ENCODE results near the gene SERPINH1. TPM values are rescaled to one million over a fixed set of nuclear protein-coding genes. Genes with fewer than 3 reads are reported as not detected.
A peak's percentile ranks its signal among the peaks of the same experiment; 100 is the strongest.

The SERPINH1 gene
- total and polyA plus RNA-seq, 4 donors: 112 to 585 (median 287) TPM

DNA sequence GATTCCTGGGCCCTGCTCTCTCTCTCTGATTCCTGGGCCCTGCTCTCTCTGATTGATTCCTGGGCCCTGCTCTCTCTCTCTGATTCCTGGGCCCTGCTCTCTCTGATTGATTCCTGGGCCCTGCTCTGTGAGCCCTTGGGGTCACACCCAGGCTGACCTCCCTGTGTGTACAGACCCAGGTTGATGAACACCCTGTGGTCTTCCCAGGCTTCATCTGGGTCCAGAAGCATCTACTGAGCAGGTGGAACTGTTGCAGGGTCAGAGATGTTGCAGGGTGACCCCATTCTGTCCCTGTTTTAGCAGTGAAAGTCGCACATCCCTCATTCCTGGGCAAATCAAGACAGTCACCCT, 20.0 kb upstream of the SERPINH1 start:
- ATAC-seq (ENCODE audit: insufficient read depth, low FRiP score) (no peak), DNase-seq (no peak)
- Histone ChIP-seq H3K27me3 (ENCODE audit: control insufficient read depth in 3 of 3, insufficient read depth in 3 of 3, low read length in 2 of 3) (no peaks in the 10 kb centered on the region), H3K4me3 (no peak overlapping the region), H3K4me1 (ENCODE audit: control insufficient read depth in 5 of 5, insufficient read depth in 5 of 5, low read length in 5 of 5) (no peaks in the 10 kb centered on the region), H3K9ac (ENCODE audit: insufficient read depth in 1 of 2, low read length in 2 of 2) (no peak overlapping the region), H3K27ac (ENCODE audit: low read depth in 1 of 2, low read length in 1 of 2) (no peak overlapping the region), H3K9me3 (ENCODE audit: control insufficient read depth in 4 of 4, insufficient read depth in 3 of 4, low read length in 3 of 4) (no peaks in the 10 kb centered on the region), H3K36me3 (ENCODE audit: control insufficient read depth in 4 of 4, insufficient read depth in 4 of 4, low read length in 4 of 4) (no peaks in the 10 kb centered on the region)
- WGBS, 2 donors: 84 to 96% methylated on average over 1 of the region's 1 CpG
- TF ChIP-seq, protein P1, sequence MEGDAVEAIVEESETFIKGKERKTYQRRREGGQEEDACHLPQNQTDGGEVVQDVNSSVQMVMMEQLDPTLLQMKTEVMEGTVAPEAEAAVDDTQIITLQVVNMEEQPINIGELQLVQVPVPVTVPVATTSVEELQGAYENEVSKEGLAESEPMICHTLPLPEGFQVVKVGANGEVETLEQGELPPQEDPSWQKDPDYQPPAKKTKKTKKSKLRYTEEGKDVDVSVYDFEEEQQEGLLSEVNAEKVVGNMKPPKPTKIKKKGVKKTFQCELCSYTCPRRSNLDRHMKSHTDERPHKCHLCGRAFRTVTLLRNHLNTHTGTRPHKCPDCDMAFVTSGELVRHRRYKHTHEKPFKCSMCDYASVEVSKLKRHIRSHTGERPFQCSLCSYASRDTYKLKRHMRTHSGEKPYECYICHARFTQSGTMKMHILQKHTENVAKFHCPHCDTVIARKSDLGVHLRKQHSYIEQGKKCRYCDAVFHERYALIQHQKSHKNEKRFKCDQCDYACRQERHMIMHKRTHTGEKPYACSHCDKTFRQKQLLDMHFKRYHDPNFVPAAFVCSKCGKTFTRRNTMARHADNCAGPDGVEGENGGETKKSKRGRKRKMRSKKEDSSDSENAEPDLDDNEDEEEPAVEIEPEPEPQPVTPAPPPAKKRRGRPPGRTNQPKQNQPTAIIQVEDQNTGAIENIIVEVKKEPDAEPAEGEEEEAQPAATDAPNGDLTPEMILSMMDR (IDR thresholded peaks at IDR 0.05; ENCODE audit: control extremely low read depth, extremely low read depth): no peak

DNA sequence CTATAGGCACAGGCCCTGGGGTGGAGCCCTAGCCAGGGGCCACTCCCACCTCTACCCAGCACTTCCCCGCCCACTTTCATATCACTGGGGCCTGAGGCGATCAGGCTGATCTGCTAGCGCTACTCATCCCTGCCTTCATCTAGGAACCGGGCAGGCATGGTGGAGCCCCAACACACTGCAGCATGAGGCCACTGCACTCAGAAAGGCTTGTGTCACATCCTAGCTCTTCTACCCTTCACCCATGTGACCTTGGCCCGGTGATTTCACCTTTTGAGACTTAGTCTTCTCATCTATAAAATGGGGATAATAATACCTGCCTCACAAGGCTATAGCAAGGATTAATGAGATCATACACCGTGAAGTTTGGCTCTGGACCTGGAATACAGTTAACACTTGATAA, 18.2 kb upstream of the SERPINH1 start:
- TF ChIP-seq, protein P1 (IDR thresholded peaks at IDR 0.05; ENCODE audit: control extremely low read depth, extremely low read depth): no peak
- WGBS, 2 donors: 94 to 95% methylated on average over 6 of the region's 6 CpGs
- no peak overlapping the region for H3K27ac ChIP-seq (ENCODE audit: low read depth in 1 of 2, low read length in 1 of 2)
- H3K4me1 ChIP-seq (ENCODE audit: control insufficient read depth in 5 of 5, insufficient read depth in 5 of 5, low read length in 5 of 5): peaks cover 0 to 10% (median 4%) of the 10 kb centered on the region in 5 donors
- no peaks in the 10 kb centered on the region for H3K27me3 ChIP-seq (ENCODE audit: control insufficient read depth in 3 of 3, insufficient read depth in 3 of 3, low read length in 2 of 3)
- DNase-seq (no peak), ATAC-seq (ENCODE audit: insufficient read depth, low FRiP score) (no peak)
- no peak overlapping the region for H3K9ac ChIP-seq (ENCODE audit: insufficient read depth in 1 of 2, low read length in 2 of 2)
- H3K9me3 ChIP-seq (ENCODE audit: control insufficient read depth in 4 of 4, insufficient read depth in 3 of 4, low read length in 3 of 4): no peaks in the 10 kb centered on the region
- H3K4me3 ChIP-seq: no peak overlapping the region
- H3K36me3 ChIP-seq (ENCODE audit: control insufficient read depth in 4 of 4, insufficient read depth in 4 of 4, low read length in 4 of 4): no peaks in the 10 kb centered on the region

DNA sequence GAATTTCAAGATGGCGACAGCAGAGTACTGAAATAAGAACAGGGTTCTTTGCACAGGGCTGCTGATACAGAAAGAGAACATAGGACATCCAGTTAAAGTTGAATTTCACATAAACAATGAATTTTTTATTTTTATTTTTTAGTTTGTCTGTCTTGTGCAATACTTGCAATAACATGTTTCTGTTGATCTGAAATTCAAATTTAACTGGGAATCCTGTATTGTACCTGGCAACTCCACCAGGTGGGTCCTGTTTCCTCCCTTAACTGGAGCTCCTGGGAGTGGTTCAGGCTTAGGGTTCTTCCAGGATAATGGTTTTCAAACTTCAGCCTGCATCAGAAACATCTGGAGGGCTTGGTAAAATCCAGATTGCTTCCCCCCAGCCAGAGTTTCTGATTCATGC, 14.9 kb upstream of the SERPINH1 start:
- peaks cover 0 to 10% (median 4%) of the 10 kb centered on the region in 5 donors for H3K4me1 ChIP-seq (ENCODE audit: control insufficient read depth in 5 of 5, insufficient read depth in 5 of 5, low read length in 5 of 5)
- no peak for ATAC-seq (ENCODE audit: insufficient read depth, low FRiP score)
- TF ChIP-seq, protein P1 (IDR thresholded peaks at IDR 0.05; ENCODE audit: control extremely low read depth, extremely low read depth): no peak

DNA sequence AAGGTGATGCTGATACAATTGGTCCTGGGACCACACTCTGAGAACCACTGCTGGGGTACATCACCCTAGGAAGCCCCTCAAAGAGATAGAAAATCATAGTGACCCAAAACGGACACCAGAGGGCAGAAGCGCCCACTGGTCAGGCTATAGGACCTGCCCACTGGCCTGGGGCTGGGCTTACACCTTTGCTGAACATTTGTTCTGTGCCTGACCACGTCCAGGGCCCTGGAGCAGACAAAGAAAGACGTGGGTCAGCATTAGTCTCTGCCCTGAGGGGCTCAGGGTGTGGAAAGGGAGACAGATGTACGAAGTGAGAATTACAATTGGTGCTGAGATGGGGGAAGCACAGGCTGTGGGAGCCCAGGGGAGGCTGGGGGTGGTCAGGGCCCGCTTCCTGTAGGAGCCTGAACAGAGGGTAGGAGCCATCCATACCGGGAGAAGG, 14.4 kb upstream of the SERPINH1 start:
- H3K9ac ChIP-seq (ENCODE audit: insufficient read depth in 1 of 2, low read length in 2 of 2): peak overlapping the region in 1 of 2 donors; percentile 71
- TF ChIP-seq, protein P1 (IDR thresholded peaks at IDR 0.05; ENCODE audit: control extremely low read depth, extremely low read depth): peak; percentile 79
- no peaks in the 10 kb centered on the region for H3K9me3 ChIP-seq (ENCODE audit: control insufficient read depth in 4 of 4, insufficient read depth in 3 of 4, low read length in 3 of 4)
- H3K4me1 ChIP-seq (ENCODE audit: control insufficient read depth in 5 of 5, insufficient read depth in 5 of 5, low read length in 5 of 5): peaks cover 0 to 10% (median 4%) of the 10 kb centered on the region in 5 donors
- peak overlapping the region in 1 of 2 donors; percentile 61 for H3K27ac ChIP-seq (ENCODE audit: low read depth in 1 of 2, low read length in 1 of 2)
- H3K4me3 ChIP-seq: no peak overlapping the region
- 22 to 26% methylated on average over 7 of the region's 7 CpGs for WGBS, 2 donors
- no peaks in the 10 kb centered on the region for H3K36me3 ChIP-seq (ENCODE audit: control insufficient read depth in 4 of 4, insufficient read depth in 4 of 4, low read length in 4 of 4)
- ATAC-seq (ENCODE audit: insufficient read depth, low FRiP score) (peak; percentile 79), DNase-seq (peak; percentile 83 to 86 (median 85))
- no peaks in the 10 kb centered on the region for H3K27me3 ChIP-seq (ENCODE audit: control insufficient read depth in 3 of 3, insufficient read depth in 3 of 3, low read length in 2 of 3)

More for the DNA sequence above, 14.9 kb upstream of the SERPINH1 start:
- H3K9ac ChIP-seq (ENCODE audit: insufficient read depth in 1 of 2, low read length in 2 of 2): no peak overlapping the region
- no peaks in the 10 kb centered on the region for H3K36me3 ChIP-seq (ENCODE audit: control insufficient read depth in 4 of 4, insufficient read depth in 4 of 4, low read length in 4 of 4)
- H3K9me3 ChIP-seq (ENCODE audit: control insufficient read depth in 4 of 4, insufficient read depth in 3 of 4, low read length in 3 of 4): no peaks in the 10 kb centered on the region
- H3K27me3 ChIP-seq (ENCODE audit: control insufficient read depth in 3 of 3, insufficient read depth in 3 of 3, low read length in 2 of 3): no peaks in the 10 kb centered on the region
- WGBS, 2 donors: 94 to 95% methylated on average over 1 of the region's 1 CpG
- DNase-seq: no peak
- H3K27ac ChIP-seq (ENCODE audit: low read depth in 1 of 2, low read length in 1 of 2): no peak overlapping the region
- H3K4me3 ChIP-seq: no peak overlapping the region

Measured in lung (tissue), 12 donors.